Measurements from ENCODE around the gene UPK3B.
"Not testable (repeated sequence)": the region's sequence is repeated elsewhere in the genome, so short reads cannot be mapped to it uniquely, and the experiment has no call there.

GRCh38 chr7:76460767-76461166 is 49.6 kb upstream of the UPK3B start:
- TF ChIP-seq POLR2A, CTCF (IDR thresholded peaks at IDR 0.05): not testable (repeated sequence)

All from right lobe of liver (tissue), 4 donors.